SK-N-SH (cell line): ENCODE measurements around the gene AFAP1L2.

ENCODE experiments used
- EP300 ChIP-seq, 2 experiments: IDR thresholded peaks; 2 replicates each; pipeline versions ENCODE4 v1.4.0 to v1.6.1; 2012; ENCODE audit warnings: borderline replicate concordance in 1 of 2, low read depth in 1 of 2, low read length in 1 of 2
- EZH2phosphoT487 ChIP-seq: fragments of 200-600 bp; sonication (generic); IDR thresholded peaks from 2 replicates; pipeline ENCODE4 v1.6.1; 2017; ENCODE audit warnings: low read depth, mixed run types, mild to moderate bottlenecking, antibody characterized with exemption, moderate library complexity, borderline replicate concordance
- FOXM1 ChIP-seq: IDR thresholded peaks from 2 replicates; pipeline ENCODE4 v1.4.0; 2012; ENCODE audit warnings: low read depth, mild to moderate bottlenecking
- MXI1 ChIP-seq: IDR thresholded peaks from 2 replicates; pipeline ENCODE4 v1.6.1; 2012; ENCODE audit warnings: mild to moderate bottlenecking, low read depth, low read length, improper control_type of control experiment
- POLR2AphosphoS5 ChIP-seq: IDR thresholded peaks from 2 replicates; pipeline ENCODE4 v1.6.1; 2012; ENCODE audit warnings: low read depth, low read length
- REST ChIP-seq: IDR thresholded peaks from 2 replicates; pipeline ENCODE4 v1.6.1; 2012; ENCODE audit warnings: mild to moderate bottlenecking, low read depth, low read length, moderate library complexity
- SIN3A ChIP-seq: IDR thresholded peaks from 2 replicates; pipeline ENCODE4 v1.6.1; 2012; ENCODE audit warnings: low read depth, mild to moderate bottlenecking, low read length, moderate library complexity, borderline replicate concordance
- SMC3 ChIP-seq: IDR thresholded peaks from 2 replicates; pipeline ENCODE4 v1.6.1; 2012; ENCODE audit warnings: low read depth, low read length, improper control_type of control experiment
- YY1 ChIP-seq: IDR thresholded peaks from 2 replicates; pipeline ENCODE4 v1.4.0; 2012; ENCODE audit warnings: low read depth, mild to moderate bottlenecking
- TF ChIP-seq, protein P1 (sequence below): fragments of 150-350 bp; IDR thresholded peaks from 2 replicates; pipeline ENCODE4 v1.6.1; 2017; ENCODE audit warnings: antibody characterized with exemption, low read length, low read depth, borderline replicate concordance
- TF ChIP-seq, protein P2 (sequence below): fragments of 200-600 bp; sonication (generic); IDR thresholded peaks from 2 replicates; pipeline ENCODE4 v1.6.1; 2017; ENCODE audit warnings: antibody characterized with exemption, mild to moderate bottlenecking, moderate library complexity

DNA sequence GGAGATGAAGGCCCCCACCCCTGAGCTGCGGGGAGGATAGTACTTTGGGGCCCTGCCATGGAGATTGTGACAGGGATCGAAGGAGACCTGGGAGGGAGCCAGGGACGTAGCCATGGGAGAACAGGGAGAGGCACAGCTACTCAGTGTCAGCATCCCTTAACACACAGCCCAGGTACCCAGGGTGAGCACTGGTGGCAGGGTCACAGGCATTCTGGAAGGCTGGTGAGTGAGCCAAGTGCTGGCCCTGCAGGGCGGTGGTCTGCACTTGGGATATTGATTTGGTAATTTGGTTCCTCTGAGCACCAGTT lies 125.5 kb downstream of the AFAP1L2 start:
- TF ChIP-seq, protein P1, sequence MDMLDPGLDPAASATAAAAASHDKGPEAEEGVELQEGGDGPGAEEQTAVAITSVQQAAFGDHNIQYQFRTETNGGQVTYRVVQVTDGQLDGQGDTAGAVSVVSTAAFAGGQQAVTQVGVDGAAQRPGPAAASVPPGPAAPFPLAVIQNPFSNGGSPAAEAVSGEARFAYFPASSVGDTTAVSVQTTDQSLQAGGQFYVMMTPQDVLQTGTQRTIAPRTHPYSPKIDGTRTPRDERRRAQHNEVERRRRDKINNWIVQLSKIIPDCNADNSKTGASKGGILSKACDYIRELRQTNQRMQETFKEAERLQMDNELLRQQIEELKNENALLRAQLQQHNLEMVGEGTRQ, result no peak
- TF ChIP-seq, protein P2, sequence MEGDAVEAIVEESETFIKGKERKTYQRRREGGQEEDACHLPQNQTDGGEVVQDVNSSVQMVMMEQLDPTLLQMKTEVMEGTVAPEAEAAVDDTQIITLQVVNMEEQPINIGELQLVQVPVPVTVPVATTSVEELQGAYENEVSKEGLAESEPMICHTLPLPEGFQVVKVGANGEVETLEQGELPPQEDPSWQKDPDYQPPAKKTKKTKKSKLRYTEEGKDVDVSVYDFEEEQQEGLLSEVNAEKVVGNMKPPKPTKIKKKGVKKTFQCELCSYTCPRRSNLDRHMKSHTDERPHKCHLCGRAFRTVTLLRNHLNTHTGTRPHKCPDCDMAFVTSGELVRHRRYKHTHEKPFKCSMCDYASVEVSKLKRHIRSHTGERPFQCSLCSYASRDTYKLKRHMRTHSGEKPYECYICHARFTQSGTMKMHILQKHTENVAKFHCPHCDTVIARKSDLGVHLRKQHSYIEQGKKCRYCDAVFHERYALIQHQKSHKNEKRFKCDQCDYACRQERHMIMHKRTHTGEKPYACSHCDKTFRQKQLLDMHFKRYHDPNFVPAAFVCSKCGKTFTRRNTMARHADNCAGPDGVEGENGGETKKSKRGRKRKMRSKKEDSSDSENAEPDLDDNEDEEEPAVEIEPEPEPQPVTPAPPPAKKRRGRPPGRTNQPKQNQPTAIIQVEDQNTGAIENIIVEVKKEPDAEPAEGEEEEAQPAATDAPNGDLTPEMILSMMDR, result no peak
- TF ChIP-seq SMC3, result no peak
- TF ChIP-seq MXI1, result no peak
- TF ChIP-seq REST, result no peak
- TF ChIP-seq EZH2phosphoT487, result no peak
- no peak for TF ChIP-seq SIN3A
- TF ChIP-seq YY1, result no peak
- no peak for TF ChIP-seq EP300 (IDR thresholded peaks at IDR 0.05; ENCODE audit: borderline replicate concordance in 1 of 2, low read depth in 1 of 2, low read length in 1 of 2)
- no peak for TF ChIP-seq FOXM1
- no peak for TF ChIP-seq POLR2AphosphoS5
